Testis (tissue), 2 donors: ENCODE measurements around the gene NCCRP1.

Experiments
- CTCF ChIP-seq, 3 experiments: fragments of 450-650 bp in 2 of 3; fragments of 200-600 bp in 1 of 3; sonication (generic) in 1 of 3; IDR thresholded peaks; one replicate each; pipeline ENCODE4 v1.5.1; 2016 to 2019; ENCODE audit warnings: antibody characterized with exemption in 3 of 3, mild to moderate bottlenecking in 2 of 3, moderate library complexity in 1 of 3
- POLR2A ChIP-seq: fragments of 450-650 bp; IDR thresholded peaks from one replicate; pipeline ENCODE4 v1.6.1; 2017; ENCODE audit warnings: antibody characterized with exemption, mild to moderate bottlenecking, moderate library complexity

- TF ChIP-seq CTCF (IDR thresholded peaks at IDR 0.05) (no peak), POLR2A (no peak)
Measured at GRCh38 chr19:39194832-39195542, 1.8 kb upstream of the NCCRP1 start.
